SK-N-SH (cell line): ENCODE measurements around the gene IL1RL2. TPM values are rescaled to one million over a fixed set of nuclear protein-coding genes. Genes with fewer than 3 reads are reported as not detected.

Source experiments
- CTCF ChIA-PET: fragments of 300-600, 350-600 bp; formaldehyde crosslinking; extraction: SDS; loops from one replicate; lab custom pipeline; 2021; lab: Yijun Ruan, JAX
- POLR2A ChIA-PET: fragments of 350-600 bp; sonication (Branson Sonifier 250); formaldehyde crosslinking; extraction: SDS; loops from one replicate; lab custom pipeline; 2020; ENCODE audit warnings: antibody characterized with exemption, inconsistent platforms; lab: Yijun Ruan, JAX
- DNase-seq: peaks from one replicate; pipeline ENCODE4 v3.0.0; 2012
- H2AFZ ChIP-seq: fragments of 200-600 bp; sonication (generic); 2 replicates; pipeline ENCODE4 v1.8.1; 2016; ENCODE audit warnings: antibody characterized with exemption, mild to moderate bottlenecking, low read depth
- H3F3A ChIP-seq: fragments of 200-600 bp; sonication (generic); replicated peaks from 2 replicates; pipeline ENCODE3; 2016; ENCODE audit warnings: antibody characterized with exemption, mild to moderate bottlenecking; ENCODE audit not compliant: insufficient read depth
- H3K27ac ChIP-seq, 2 experiments: fragments of 200-500 bp in 1 of 2; fragments of 200-600 bp in 1 of 2; sonication (Bioruptor generic) in 1 of 2; sonication (generic), shearing (Covaris generic) in 1 of 2; 2 replicates each; pipeline versions ENCODE4 v1.5.1 to v1.6.1; 2014 to 2016; ENCODE audit warnings: low read depth in 2 of 2, inconsistent platforms in 1 of 2, low read length in 1 of 2, mild to moderate bottlenecking in 1 of 2, mixed read lengths in 1 of 2
- H3K27me3 ChIP-seq: fragments of 200-600 bp; sonication (generic), shearing (Covaris generic); 2 replicates; pipeline ENCODE4 v1.6.1; 2016; ENCODE audit warnings: mixed run types; ENCODE audit not compliant: insufficient read depth
- H3K36me3 ChIP-seq, 2 experiments: fragments of 200-500 bp in 1 of 2; fragments of 200-600 bp in 1 of 2; sonication (Bioruptor generic) in 1 of 2; sonication (generic) in 1 of 2; replicated peaks in 1 of 2; 2 replicates each; pipeline versions ENCODE3 to v1.5.1; 2014 to 2016; ENCODE audit warnings: low read length in 1 of 2, mild to moderate bottlenecking in 1 of 2; ENCODE audit not compliant: insufficient read depth in 2 of 2, control insufficient read depth in 1 of 2
- H3K4me1 ChIP-seq, 2 experiments: fragments of 200-500 bp in 1 of 2; fragments of 200-600 bp in 1 of 2; sonication (Bioruptor generic) in 1 of 2; sonication (generic), shearing (Covaris generic) in 1 of 2; 2 replicates each; pipeline versions ENCODE4 v1.5.1 to v1.6.1; 2014 to 2016; ENCODE audit warnings: low read depth in 1 of 2, low read length in 1 of 2, mixed run types in 1 of 2; ENCODE audit not compliant: insufficient read depth in 2 of 2, control insufficient read depth in 1 of 2
- H3K4me2 ChIP-seq: fragments of 200-600 bp; sonication (generic), shearing (Covaris generic); 2 replicates; pipeline ENCODE4 v1.6.1; 2017; ENCODE audit warnings: mixed run types
- H3K4me3 ChIP-seq, 2 experiments: fragments of 200-500 bp in 1 of 2; fragments of 200-600 bp in 1 of 2; sonication (Bioruptor generic) in 1 of 2; sonication (generic), shearing (Covaris generic) in 1 of 2; 2 replicates each; pipeline versions ENCODE4 v1.5.1 to v1.8.1; 2014 to 2016; ENCODE audit warnings: low read depth in 2 of 2, inconsistent platforms in 1 of 2, low read length in 1 of 2, mild to moderate bottlenecking in 1 of 2, mixed read lengths in 1 of 2, moderate library complexity in 1 of 2
- H3K79me2 ChIP-seq: fragments of 200-600 bp; sonication (generic); 2 replicates; pipeline ENCODE4 v1.8.1; 2017; ENCODE audit warnings: mild to moderate bottlenecking; ENCODE audit not compliant: insufficient read depth
- H3K9ac ChIP-seq: fragments of 200-600 bp; sonication (generic); 2 replicates; pipeline ENCODE4 v1.6.1; 2017; ENCODE audit warnings: mixed run types
- H3K9me2 ChIP-seq: fragments of 200-600 bp; sonication (generic); 2 replicates; pipeline ENCODE4 v1.6.1; 2017; ENCODE audit warnings: mixed run types
- H3K9me3 ChIP-seq: fragments of 200-600 bp; sonication (generic); 2 replicates; pipeline ENCODE4 v1.6.1; 2017; ENCODE audit warnings: mixed run types, mild to moderate bottlenecking, moderate library complexity
- H4K20me1 ChIP-seq: fragments of 200-600 bp; sonication (generic); 2 replicates; pipeline ENCODE4 v1.6.1; 2017; ENCODE audit warnings: mild to moderate bottlenecking, mixed run types; ENCODE audit not compliant: insufficient read depth
- FOXM1 ChIP-seq: IDR thresholded peaks from 2 replicates; pipeline ENCODE4 v1.4.0; 2012; ENCODE audit warnings: low read depth, mild to moderate bottlenecking
- GABPA ChIP-seq: IDR thresholded peaks from 2 replicates; pipeline ENCODE4 v1.4.0; 2012; ENCODE audit warnings: low read depth, mild to moderate bottlenecking
- GATA2 ChIP-seq: sonication (generic); formaldehyde crosslinking; IDR thresholded peaks from 2 replicates; pipeline ENCODE4 v1.5.0; 2020; ENCODE audit warnings: mild to moderate bottlenecking, missing genetic modification reagents
- JUND ChIP-seq: IDR thresholded peaks from 2 replicates; pipeline ENCODE4 v1.4.0; 2012
- POLR2AphosphoS5 ChIP-seq: IDR thresholded peaks from 2 replicates; pipeline ENCODE4 v1.6.1; 2012; ENCODE audit warnings: low read depth, low read length
- RAD21 ChIP-seq: IDR thresholded peaks from 2 replicates; pipeline ENCODE4 v1.6.1; 2012; ENCODE audit warnings: mild to moderate bottlenecking, low read length
- RCOR1 ChIP-seq: fragments of 150-350 bp; IDR thresholded peaks from 2 replicates; pipeline ENCODE4 v1.6.1; 2017; ENCODE audit warnings: antibody characterized with exemption, low read length
- RFX5 ChIP-seq: IDR thresholded peaks from 2 replicates; pipeline ENCODE4 v1.6.1; 2012; ENCODE audit warnings: mild to moderate bottlenecking, improper control_type of control experiment, low read length
- SIN3A ChIP-seq: IDR thresholded peaks from 2 replicates; pipeline ENCODE4 v1.6.1; 2012; ENCODE audit warnings: low read depth, mild to moderate bottlenecking, low read length, moderate library complexity, borderline replicate concordance
- TAF1 ChIP-seq: IDR thresholded peaks from 2 replicates; pipeline ENCODE4 v1.6.1; 2012; ENCODE audit warnings: low read depth, mild to moderate bottlenecking, low read length, moderate library complexity, borderline replicate concordance
- USF2 ChIP-seq: fragments of 150-350 bp; IDR thresholded peaks from 2 replicates; pipeline ENCODE4 v1.6.1; 2017; ENCODE audit warnings: antibody characterized with exemption, low read length, low read depth, borderline replicate concordance
- YY1 ChIP-seq: IDR thresholded peaks from 2 replicates; pipeline ENCODE4 v1.4.0; 2012; ENCODE audit warnings: low read depth, mild to moderate bottlenecking
- WGBS: methylation state at CpG from one replicate; pipeline ENCODE4 v1.1.6; 2017; ENCODE audit warnings: low lambda C conversion rate; 5-methylcytosine and 5-hydroxymethylcytosine counted together
- polyA plus RNA-seq, 3 experiments: library from polyadenylated mRNA; depleted of rRNA; stranded (reverse); fragments of >200 nt; gene quantifications; 2 replicates each; pipeline ENCODE4 v1.2.3, GENCODE V29; 2012
- TF ChIP-seq, protein P1 (sequence below): fragments of 150-350 bp; IDR thresholded peaks from 2 replicates; pipeline ENCODE4 v1.6.1; 2016; ENCODE audit warnings: mild to moderate bottlenecking, low read depth, low read length
- TF ChIP-seq, protein P2 (sequence below): IDR thresholded peaks from 2 replicates; pipeline ENCODE4 v1.4.0; 2012; ENCODE audit warnings: low read depth, borderline replicate concordance
- TF ChIP-seq, protein P3 (sequence below): fragments of 200-600 bp; sonication (generic); IDR thresholded peaks from 2 replicates; pipeline ENCODE4 v1.6.1; 2017; ENCODE audit warnings: antibody characterized with exemption, mild to moderate bottlenecking, moderate library complexity

Gene IL1RL2
- polyA plus RNA-seq, 1 of the 3 experiments (the other 2 are of a cell fraction): 0.05 TPM

GRCh38 chr2:102200539-102200938, 13.7 kb downstream of the IL1RL2 start:
- POLR2A ChIA-PET: no interaction called here
- CTCF ChIA-PET: no interaction called here

More at GRCh38 chr2:102200539-102200938, 13.7 kb downstream of the IL1RL2 start:
- H3K9me2 ChIP-seq: no peaks in the 10 kb centered on the region
- H4K20me1 ChIP-seq: no peaks in the 10 kb centered on the region
- TF ChIP-seq RAD21 (no peak), USF2 (no peak), RFX5 (no peak), RCOR1 (no peak), JUND (no peak), SIN3A (no peak), GATA2 (CRISPR knock-in tag) (no peak), FOXM1 (no peak), TAF1 (no peak), GABPA (no peak), YY1 (no peak), POLR2AphosphoS5 (no peak)
- TF ChIP-seq, protein P1, sequence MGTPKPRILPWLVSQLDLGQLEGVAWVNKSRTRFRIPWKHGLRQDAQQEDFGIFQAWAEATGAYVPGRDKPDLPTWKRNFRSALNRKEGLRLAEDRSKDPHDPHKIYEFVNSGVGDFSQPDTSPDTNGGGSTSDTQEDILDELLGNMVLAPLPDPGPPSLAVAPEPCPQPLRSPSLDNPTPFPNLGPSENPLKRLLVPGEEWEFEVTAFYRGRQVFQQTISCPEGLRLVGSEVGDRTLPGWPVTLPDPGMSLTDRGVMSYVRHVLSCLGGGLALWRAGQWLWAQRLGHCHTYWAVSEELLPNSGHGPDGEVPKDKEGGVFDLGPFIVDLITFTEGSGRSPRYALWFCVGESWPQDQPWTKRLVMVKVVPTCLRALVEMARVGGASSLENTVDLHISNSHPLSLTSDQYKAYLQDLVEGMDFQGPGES: no peak
- TF ChIP-seq, protein P2, sequence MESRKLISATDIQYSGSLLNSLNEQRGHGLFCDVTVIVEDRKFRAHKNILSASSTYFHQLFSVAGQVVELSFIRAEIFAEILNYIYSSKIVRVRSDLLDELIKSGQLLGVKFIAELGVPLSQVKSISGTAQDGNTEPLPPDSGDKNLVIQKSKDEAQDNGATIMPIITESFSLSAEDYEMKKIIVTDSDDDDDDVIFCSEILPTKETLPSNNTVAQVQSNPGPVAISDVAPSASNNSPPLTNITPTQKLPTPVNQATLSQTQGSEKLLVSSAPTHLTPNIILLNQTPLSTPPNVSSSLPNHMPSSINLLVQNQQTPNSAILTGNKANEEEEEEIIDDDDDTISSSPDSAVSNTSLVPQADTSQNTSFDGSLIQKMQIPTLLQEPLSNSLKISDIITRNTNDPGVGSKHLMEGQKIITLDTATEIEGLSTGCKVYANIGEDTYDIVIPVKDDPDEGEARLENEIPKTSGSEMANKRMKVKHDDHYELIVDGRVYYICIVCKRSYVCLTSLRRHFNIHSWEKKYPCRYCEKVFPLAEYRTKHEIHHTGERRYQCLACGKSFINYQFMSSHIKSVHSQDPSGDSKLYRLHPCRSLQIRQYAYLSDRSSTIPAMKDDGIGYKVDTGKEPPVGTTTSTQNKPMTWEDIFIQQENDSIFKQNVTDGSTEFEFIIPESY: no peak
- TF ChIP-seq, protein P3, sequence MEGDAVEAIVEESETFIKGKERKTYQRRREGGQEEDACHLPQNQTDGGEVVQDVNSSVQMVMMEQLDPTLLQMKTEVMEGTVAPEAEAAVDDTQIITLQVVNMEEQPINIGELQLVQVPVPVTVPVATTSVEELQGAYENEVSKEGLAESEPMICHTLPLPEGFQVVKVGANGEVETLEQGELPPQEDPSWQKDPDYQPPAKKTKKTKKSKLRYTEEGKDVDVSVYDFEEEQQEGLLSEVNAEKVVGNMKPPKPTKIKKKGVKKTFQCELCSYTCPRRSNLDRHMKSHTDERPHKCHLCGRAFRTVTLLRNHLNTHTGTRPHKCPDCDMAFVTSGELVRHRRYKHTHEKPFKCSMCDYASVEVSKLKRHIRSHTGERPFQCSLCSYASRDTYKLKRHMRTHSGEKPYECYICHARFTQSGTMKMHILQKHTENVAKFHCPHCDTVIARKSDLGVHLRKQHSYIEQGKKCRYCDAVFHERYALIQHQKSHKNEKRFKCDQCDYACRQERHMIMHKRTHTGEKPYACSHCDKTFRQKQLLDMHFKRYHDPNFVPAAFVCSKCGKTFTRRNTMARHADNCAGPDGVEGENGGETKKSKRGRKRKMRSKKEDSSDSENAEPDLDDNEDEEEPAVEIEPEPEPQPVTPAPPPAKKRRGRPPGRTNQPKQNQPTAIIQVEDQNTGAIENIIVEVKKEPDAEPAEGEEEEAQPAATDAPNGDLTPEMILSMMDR: no peak
- TF ChIP-seq, all 33 proteins: peak for 0
- H3K79me2 ChIP-seq: no peaks in the 10 kb centered on the region
- no peaks in the 10 kb centered on the region for H3K4me1 ChIP-seq
- H3K4me3 ChIP-seq: no peak overlapping the region
- no peak for DNase-seq
- H2AFZ ChIP-seq: no peak overlapping the region
- no peaks in the 10 kb centered on the region for H3K27me3 ChIP-seq
- no peaks in the 10 kb centered on the region for H3F3A ChIP-seq
- H3K36me3 ChIP-seq: no peaks in the 10 kb centered on the region
- no peak overlapping the region for H3K4me2 ChIP-seq
- H3K9ac ChIP-seq: no peak overlapping the region
- 64% methylated on average over 1 of the region's 1 CpG for WGBS
- H3K27ac ChIP-seq: no peak overlapping the region
- H3K9me3 ChIP-seq: no peaks in the 10 kb centered on the region; the same call in 1 of the 2 replicates
